ENCODE measurements around the gene SUPT5H. TPM values are rescaled to one million over a fixed set of nuclear protein-coding genes. Genes with fewer than 3 reads are reported as not detected.

The SUPT5H gene
- total and polyA plus RNA-seq, 10 of the 15 experiments (the other 5 are each of a cell fraction or from before 2014, with no cell fraction given), result 27.2 to 194 (median 83.6) TPM

GRCh38 chr19:39402346-39403300 lies 42.8 kb upstream of the SUPT5H start (continued):
- TF ChIP-seq REST (IDR thresholded peaks at IDR 0.05; ENCODE audit: low read depth, low read length) (no peak), RBBP5 (conservative IDR thresholded peaks at IDR 0.05) (no peak), SPI1 (IDR thresholded peaks at IDR 0.05; ENCODE audit: borderline replicate concordance, insufficient read depth, low read depth, low read length) (no peak), SMC3 (IDR thresholded peaks at IDR 0.05; ENCODE audit: borderline replicate concordance, low read length) (no peak), NFIC (IDR thresholded peaks at IDR 0.05; ENCODE audit: low read depth, low read length) (no peak), POLR2A (IDR thresholded peaks at IDR 0.05; ENCODE audit: low read depth, low read length) (peak; percentile 75), SRF (IDR thresholded peaks at IDR 0.05; ENCODE audit: low read depth in 2 of 2, low read length in 2 of 2) (no peak), ESRRA (IDR thresholded peaks at IDR 0.05; ENCODE audit: low read length) (no peak), PML (IDR thresholded peaks at IDR 0.05; ENCODE audit: low read length) (no peak), NFYB (IDR thresholded peaks at IDR 0.05; ENCODE audit: insufficient read depth, low read depth, low read length) (no peak), RUNX3 (IDR thresholded peaks at IDR 0.05; ENCODE audit: low read length) (no peak), SMARCA5 (IDR thresholded peaks at IDR 0.05) (peak; percentile 67; the same call in 1 of the 2 replicates), SIN3A (IDR thresholded peaks at IDR 0.05; ENCODE audit: low read depth, low read length) (peak; percentile 29; the same call in 1 of the 2 replicates), SP1 (IDR thresholded peaks at IDR 0.05; ENCODE audit: low read depth, low read length) (peak; percentile 84), SREBF1 (IDR thresholded peaks at IDR 0.05; ENCODE audit: low read length) (no peak), TAF1 (IDR thresholded peaks at IDR 0.05; ENCODE audit: borderline replicate concordance, low read depth, low read length) (0 out of 2 replicates have a peak, but pooled peaks have one; percentile 29), RAD51 (IDR thresholded peaks at IDR 0.05) (no peak), PAX5 (IDR thresholded peaks at IDR 0.05; ENCODE audit: borderline replicate concordance, low read depth, low read length) (peak; percentile 62; the same call in 1 of the 2 replicates), TBL1XR1 (IDR thresholded peaks at IDR 0.05; ENCODE audit: low read depth, low read length) (peak; percentile 97), GATAD2B (conservative IDR thresholded peaks at IDR 0.05; ENCODE audit: low read depth) (peak; percentile 98)
- TF ChIP-seq, protein P1, sequence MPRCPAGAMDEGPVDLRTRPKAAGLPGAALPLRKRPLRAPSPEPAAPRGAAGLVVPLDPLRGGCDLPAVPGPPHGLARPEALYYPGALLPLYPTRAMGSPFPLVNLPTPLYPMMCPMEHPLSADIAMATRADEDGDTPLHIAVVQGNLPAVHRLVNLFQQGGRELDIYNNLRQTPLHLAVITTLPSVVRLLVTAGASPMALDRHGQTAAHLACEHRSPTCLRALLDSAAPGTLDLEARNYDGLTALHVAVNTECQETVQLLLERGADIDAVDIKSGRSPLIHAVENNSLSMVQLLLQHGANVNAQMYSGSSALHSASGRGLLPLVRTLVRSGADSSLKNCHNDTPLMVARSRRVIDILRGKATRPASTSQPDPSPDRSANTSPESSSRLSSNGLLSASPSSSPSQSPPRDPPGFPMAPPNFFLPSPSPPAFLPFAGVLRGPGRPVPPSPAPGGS (IDR thresholded peaks at IDR 0.05; ENCODE audit: borderline replicate concordance, insufficient read depth, low read depth, low read length, poor library complexity, severe bottlenecking), result peak; percentile 63
- TF ChIP-seq, protein P2, sequence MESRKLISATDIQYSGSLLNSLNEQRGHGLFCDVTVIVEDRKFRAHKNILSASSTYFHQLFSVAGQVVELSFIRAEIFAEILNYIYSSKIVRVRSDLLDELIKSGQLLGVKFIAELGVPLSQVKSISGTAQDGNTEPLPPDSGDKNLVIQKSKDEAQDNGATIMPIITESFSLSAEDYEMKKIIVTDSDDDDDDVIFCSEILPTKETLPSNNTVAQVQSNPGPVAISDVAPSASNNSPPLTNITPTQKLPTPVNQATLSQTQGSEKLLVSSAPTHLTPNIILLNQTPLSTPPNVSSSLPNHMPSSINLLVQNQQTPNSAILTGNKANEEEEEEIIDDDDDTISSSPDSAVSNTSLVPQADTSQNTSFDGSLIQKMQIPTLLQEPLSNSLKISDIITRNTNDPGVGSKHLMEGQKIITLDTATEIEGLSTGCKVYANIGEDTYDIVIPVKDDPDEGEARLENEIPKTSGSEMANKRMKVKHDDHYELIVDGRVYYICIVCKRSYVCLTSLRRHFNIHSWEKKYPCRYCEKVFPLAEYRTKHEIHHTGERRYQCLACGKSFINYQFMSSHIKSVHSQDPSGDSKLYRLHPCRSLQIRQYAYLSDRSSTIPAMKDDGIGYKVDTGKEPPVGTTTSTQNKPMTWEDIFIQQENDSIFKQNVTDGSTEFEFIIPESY (IDR thresholded peaks at IDR 0.05), result no peak
- TF ChIP-seq, protein P3, sequence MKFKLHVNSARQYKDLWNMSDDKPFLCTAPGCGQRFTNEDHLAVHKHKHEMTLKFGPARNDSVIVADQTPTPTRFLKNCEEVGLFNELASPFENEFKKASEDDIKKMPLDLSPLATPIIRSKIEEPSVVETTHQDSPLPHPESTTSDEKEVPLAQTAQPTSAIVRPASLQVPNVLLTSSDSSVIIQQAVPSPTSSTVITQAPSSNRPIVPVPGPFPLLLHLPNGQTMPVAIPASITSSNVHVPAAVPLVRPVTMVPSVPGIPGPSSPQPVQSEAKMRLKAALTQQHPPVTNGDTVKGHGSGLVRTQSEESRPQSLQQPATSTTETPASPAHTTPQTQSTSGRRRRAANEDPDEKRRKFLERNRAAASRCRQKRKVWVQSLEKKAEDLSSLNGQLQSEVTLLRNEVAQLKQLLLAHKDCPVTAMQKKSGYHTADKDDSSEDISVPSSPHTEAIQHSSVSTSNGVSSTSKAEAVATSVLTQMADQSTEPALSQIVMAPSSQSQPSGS (IDR thresholded peaks at IDR 0.05; ENCODE audit: low read length), result no peak

Data from GM12878 (cell line).